Naive thymus-derived CD4-positive, alpha-beta T cell (primary cell): ENCODE data around the gene CMBL. TPM values are rescaled to one million over a fixed set of nuclear protein-coding genes. Genes with fewer than 3 reads are reported as not detected.
A peak's percentile ranks its signal among the peaks of the same experiment; 100 is the strongest.

ENCODE experiments used
- ATAC-seq: fragments of 150-1000 bp; cut with Tn5 transposase; 2 replicates; pipeline ENCODE4 v1.10.0; 2021; ENCODE audit warnings: mild to moderate bottlenecking, moderate library complexity
- CTCF ChIA-PET: fragments of 350-600 bp; sonication (Branson Sonifier 250); formaldehyde crosslinking; loops from one replicate; lab custom pipeline; 2021; ENCODE audit warnings: antibody characterized with exemption; lab: Charles Lee
- POLR2A ChIA-PET: fragments of 350-600 bp; sonication (Branson Sonifier 250); formaldehyde crosslinking; loops from one replicate; lab custom pipeline; 2021; ENCODE audit warnings: antibody characterized with exemption, inconsistent platforms; lab: Charles Lee
- DNase-seq, 9 donors: peaks; one replicate each; pipeline versions ENCODE4 v3.0.0 to v3.0.0-alpha.2; 2020 to 2022; ENCODE audit warnings: mixed read lengths in 1 of 9
- H3K27ac ChIP-seq: one replicate; pipeline ENCODE4 v1.7.0; 2013; ENCODE audit warnings: mild to moderate bottlenecking, low read depth, low read length, moderate library complexity
- H3K27me3 ChIP-seq, 2 donors: one replicate each; pipeline ENCODE4 v1.7.0; 2013; ENCODE audit warnings: low read length in 2 of 2, mild to moderate bottlenecking in 2 of 2, moderate library complexity in 2 of 2; ENCODE audit not compliant: control insufficient read depth in 2 of 2, insufficient read depth in 2 of 2
- H3K36me3 ChIP-seq, 3 experiments: 1 replicate in 2 of 3; 2 replicates in 1 of 3; pipeline ENCODE4 v1.7.0; 2013; ENCODE audit warnings: low read length in 3 of 3, mild to moderate bottlenecking in 3 of 3, moderate library complexity in 1 of 3; ENCODE audit not compliant: insufficient read depth in 3 of 3, control insufficient read depth in 2 of 3
- H3K4me1 ChIP-seq, 2 donors: one replicate each; pipeline ENCODE4 v1.7.0; 2013; ENCODE audit warnings: low read length in 2 of 2, mild to moderate bottlenecking in 2 of 2, moderate library complexity in 1 of 2; ENCODE audit not compliant: control insufficient read depth in 2 of 2, insufficient read depth in 2 of 2
- H3K4me3 ChIP-seq: 2 replicates; pipeline ENCODE4 v1.7.0; 2013; ENCODE audit warnings: mild to moderate bottlenecking, low read length
- H3K9me3 ChIP-seq, 3 experiments: 1 replicate in 2 of 3; 2 replicates in 1 of 3; pipeline ENCODE4 v1.7.0; 2013; ENCODE audit warnings: low read length in 3 of 3; ENCODE audit not compliant: control insufficient read depth in 2 of 3
- H3K27ac Mint-ChIP-seq, 9 donors: one replicate each; pipeline ENCODE4 v1.8.0; 2020 to 2022; ENCODE audit warnings: mixed read lengths in 9 of 9, mild to moderate bottlenecking in 8 of 9, moderate library complexity in 5 of 9, inconsistent platforms in 2 of 9
- H3K27me3 Mint-ChIP-seq, 5 donors: one replicate each; pipeline ENCODE4 v1.8.0; 2021 to 2022; ENCODE audit warnings: mixed read lengths in 5 of 5, mild to moderate bottlenecking in 1 of 5
- H3K36me3 Mint-ChIP-seq, 5 donors: one replicate each; pipeline ENCODE4 v1.8.0; 2020 to 2022; ENCODE audit warnings: mixed read lengths in 5 of 5, mild to moderate bottlenecking in 3 of 5, inconsistent platforms in 1 of 5
- H3K4me1 Mint-ChIP-seq, 7 donors: one replicate each; pipeline ENCODE4 v1.8.0; 2020 to 2022; ENCODE audit warnings: mixed read lengths in 7 of 7, mild to moderate bottlenecking in 3 of 7, inconsistent platforms in 1 of 7
- H3K4me3 Mint-ChIP-seq, 10 donors: one replicate each; pipeline ENCODE4 v1.8.0; 2020 to 2022; ENCODE audit warnings: mild to moderate bottlenecking in 10 of 10, mixed read lengths in 10 of 10, moderate library complexity in 6 of 10, inconsistent platforms in 2 of 10
- H3K9me3 Mint-ChIP-seq, 11 donors: one replicate each; pipeline ENCODE4 v1.8.0; 2020 to 2022; ENCODE audit warnings: mixed read lengths in 11 of 11, mild to moderate bottlenecking in 4 of 11, inconsistent platforms in 1 of 11, moderate library complexity in 1 of 11
- intact Hi-C, 2 donors: fragments of 100-400 bp; cut with micrococcal nuclease; formaldehyde crosslinking; loops; one replicate each; pipeline ENCODE4 v1.15.1; 2023
- polyA plus RNA-seq, 2 donors: library from polyadenylated mRNA; unstranded; fragments of 300-500 nt; fragmentation: Illumina TruSeq; gene quantifications; one replicate each; pipeline ENCODE4 v1.2.3, GENCODE V29; 2021
- total RNA-seq, 6 experiments: library from RNA in 5 of 6; stranded (reverse) in 5 of 6; gene quantifications; 1 replicate in 5 of 6; 2 replicates in 1 of 6; pipeline ENCODE4 v1.2.3 and lab custom pipeline; 2021 to 2026

CMBL gene
- total and polyA plus RNA-seq, 7 experiments from 2014 or later = 0.21 to 1.8 (median 0.83) TPM

- Histone ChIP-seq H3K27ac (no peak overlapping the region), H3K9me3 (no peaks in the 10 kb centered on the region), H3K4me3 (no peak overlapping the region), H3K4me1 (no peaks in the 10 kb centered on the region), H3K27me3 (no peaks in the 10 kb centered on the region), H3K36me3 (peaks cover 27 to 50% (median 28%) of the 10 kb centered on the region in 3 experiments)
- Mint-ChIP-seq H3K4me1 (peaks cover 0 to 1% (median 0%) of the 10 kb centered on the region in 7 donors), H3K4me3 (no peak overlapping the region), H3K27ac (peak overlapping the region in 1 of 9 donors; percentile 22), H3K36me3 (peaks cover 9 to 24% (median 13%) of the 10 kb centered on the region in 5 donors), H3K27me3 (no peaks in the 10 kb centered on the region), H3K9me3 (no peaks in the 10 kb centered on the region)
- ChIA-PET CTCF (interaction anchor here (0.6 kb wide), 1 partner anchor 291 kb away, joined by 3 read pairs; no protein-coding TSS in a partner anchor), POLR2A (no interaction called here)
- intact Hi-C loops = no loop called here
- DNase-seq (no peak), ATAC-seq (no peak)
Observed at GRCh38 chr5:10265245-10266109, 42.2 kb downstream of the CMBL start.

GRCh38 chr5:10264604-10265003 is 43.1 kb downstream of the CMBL start:
- H3K4me3 Mint-ChIP-seq = no peak overlapping the region
- peaks cover 0 to 5% (median 0%) of the 10 kb centered on the region in 7 donors for H3K4me1 Mint-ChIP-seq
- POLR2A ChIA-PET = no interaction called here
- DNase-seq = no peak
- Histone ChIP-seq H3K4me3 (no peak overlapping the region), H3K9me3 (no peaks in the 10 kb centered on the region), H3K27me3 (no peaks in the 10 kb centered on the region), H3K27ac (no peak overlapping the region), H3K4me1 (no peaks in the 10 kb centered on the region), H3K36me3 (peaks cover 31 to 58% (median 36%) of the 10 kb centered on the region in 3 experiments)
- peaks cover 14 to 30% (median 18%) of the 10 kb centered on the region in 5 donors for H3K36me3 Mint-ChIP-seq
- no peak overlapping the region for H3K27ac Mint-ChIP-seq
- intact Hi-C loops = no loop called here
- CTCF ChIA-PET = interaction anchor here (0.6 kb wide), 1 partner anchor 192 kb away, joined by 3 read pairs; no protein-coding TSS in a partner anchor
- H3K9me3 Mint-ChIP-seq = no peaks in the 10 kb centered on the region
- no peaks in the 10 kb centered on the region for H3K27me3 Mint-ChIP-seq
- ATAC-seq = peak; percentile 27

- H3K27me3 Mint-ChIP-seq = no peaks in the 10 kb centered on the region
- POLR2A ChIA-PET = no interaction called here
- CTCF ChIA-PET = no interaction called here
- no peaks in the 10 kb centered on the region for H3K9me3 Mint-ChIP-seq
- Histone ChIP-seq H3K4me3 (no peak overlapping the region), H3K27me3 (no peaks in the 10 kb centered on the region), H3K9me3 (no peaks in the 10 kb centered on the region), H3K4me1 (no peaks in the 10 kb centered on the region), H3K27ac (no peak overlapping the region), H3K36me3 (peaks cover 42 to 75% (median 50%) of the 10 kb centered on the region in 3 experiments)
- peaks cover 20 to 43% (median 27%) of the 10 kb centered on the region in 5 donors for H3K36me3 Mint-ChIP-seq
- no peak overlapping the region for H3K27ac Mint-ChIP-seq
- H3K4me1 Mint-ChIP-seq = peaks cover 0 to 10% (median under 1%) of the 10 kb centered on the region in 7 donors
- no peak for ATAC-seq
- DNase-seq = no peak
- intact Hi-C loops = no loop called here
- no peak overlapping the region for H3K4me3 Mint-ChIP-seq
Observed at GRCh38 chr5:10262995-10263394, 44.7 kb downstream of the CMBL start.

DNA sequence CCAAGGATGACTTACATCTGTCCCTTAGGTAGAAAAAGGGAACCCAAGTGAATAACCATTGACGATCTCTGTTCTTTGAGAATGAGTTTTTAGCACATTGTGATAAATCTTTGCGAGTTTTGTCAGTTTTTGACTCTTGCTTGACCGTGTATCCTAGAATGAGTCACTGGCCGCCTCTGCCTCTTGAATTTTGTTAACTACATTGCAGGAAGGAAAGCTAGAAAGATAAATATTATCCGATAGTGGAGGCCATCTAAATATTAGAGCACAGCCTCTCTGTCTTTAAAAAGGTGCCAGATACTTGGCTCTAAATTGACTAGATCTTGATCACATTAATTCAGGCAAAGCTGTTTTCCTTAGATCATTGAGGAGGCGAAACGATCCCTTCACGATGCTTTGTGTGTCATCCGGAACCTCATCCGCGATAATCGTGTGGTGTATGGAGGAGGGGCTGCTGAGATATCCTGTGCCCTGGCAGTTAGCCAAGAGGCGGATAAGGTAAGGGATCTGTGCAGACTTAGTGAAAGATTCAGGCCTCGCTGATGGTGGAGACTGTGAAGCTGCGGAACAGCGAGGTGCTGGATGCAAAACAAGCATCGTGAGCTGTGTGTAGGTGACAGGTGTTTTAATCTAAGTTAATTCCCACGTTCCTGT is 45.5 kb downstream of the CMBL start:
- ChIA-PET POLR2A (no interaction called here), CTCF (no interaction called here)
- Mint-ChIP-seq H3K27ac (peak overlapping the region in 1 of 9 donors; percentile 58), H3K9me3 (no peaks in the 10 kb centered on the region), H3K4me1 (peaks cover 0 to 14% (median 2%) of the 10 kb centered on the region in 7 donors), H3K4me3 (no peak overlapping the region), H3K36me3 (peaks cover 23 to 46% (median 29%) of the 10 kb centered on the region in 5 donors), H3K27me3 (no peaks in the 10 kb centered on the region)
- Histone ChIP-seq H3K27me3 (no peaks in the 10 kb centered on the region), H3K9me3 (no peaks in the 10 kb centered on the region), H3K27ac (no peak overlapping the region), H3K36me3 (peaks cover 50 to 82% (median 57%) of the 10 kb centered on the region in 3 experiments), H3K4me1 (no peaks in the 10 kb centered on the region), H3K4me3 (no peak overlapping the region)
- ATAC-seq (no peak), DNase-seq (no peak)
- intact Hi-C loops = no loop called here

- Mint-ChIP-seq H3K9me3 (no peaks in the 10 kb centered on the region), H3K4me3 (no peak overlapping the region), H3K4me1 (peaks cover 0 to 16% (median 3%) of the 10 kb centered on the region in 7 donors), H3K27me3 (no peaks in the 10 kb centered on the region), H3K36me3 (peaks cover 23 to 52% (median 30%) of the 10 kb centered on the region in 5 donors), H3K27ac (no peak overlapping the region)
- no peaks in the 10 kb centered on the region for H3K4me1 ChIP-seq
- H3K4me3 ChIP-seq = no peak overlapping the region
- DNase-seq = no peak
- no peak for ATAC-seq
- H3K27me3 ChIP-seq = no peaks in the 10 kb centered on the region
- ChIA-PET CTCF (no interaction called here), POLR2A (no interaction called here)
- no peaks in the 10 kb centered on the region for H3K9me3 ChIP-seq
- H3K36me3 ChIP-seq = peaks cover 60 to 94% (median 68%) of the 10 kb centered on the region in 3 experiments
- intact Hi-C loops = no loop called here
- no peak overlapping the region for H3K27ac ChIP-seq
Observed at GRCh38 chr5:10261065-10261464, 46.6 kb downstream of the CMBL start.

GRCh38 chr5:10259899-10260298 is 47.8 kb downstream of the CMBL start:
- ChIA-PET POLR2A (interaction anchor here (0.9 kb wide), 1 partner anchor 9 kb away, joined by 3 read pairs; no protein-coding TSS in a partner anchor), CTCF (no interaction called here)
- H3K36me3 Mint-ChIP-seq = peaks cover 26 to 61% (median 33%) of the 10 kb centered on the region in 5 donors
- Histone ChIP-seq H3K27me3 (no peaks in the 10 kb centered on the region), H3K9me3 (no peaks in the 10 kb centered on the region), H3K4me3 (no peak overlapping the region), H3K4me1 (no peaks in the 10 kb centered on the region), H3K27ac (no peak overlapping the region), H3K36me3 (peaks cover 62 to 100% (median 69%) of the 10 kb centered on the region in 3 experiments)
- DNase-seq = no peak
- H3K4me1 Mint-ChIP-seq = peaks cover 4 to 24% (median 10%) of the 10 kb centered on the region in 7 donors
- peak overlapping the region in 7 of 9 donors; percentile 5 to 83 (median 39) for H3K27ac Mint-ChIP-seq
- no peak overlapping the region for H3K4me3 Mint-ChIP-seq
- H3K27me3 Mint-ChIP-seq = no peaks in the 10 kb centered on the region
- no peak for ATAC-seq
- intact Hi-C loops = loop anchor here in 1 of 2 donors (10.0 kb wide), 1 partner anchor 365 kb away; no protein-coding TSS in a partner anchor
- no peaks in the 10 kb centered on the region for H3K9me3 Mint-ChIP-seq
